ENCODE results near the gene MAP2K3.
"Not testable (repeated sequence)": the region's sequence is repeated elsewhere in the genome, so short reads cannot be mapped to it uniquely, and the experiment has no call there.

MAP2K3 gene

DNA sequence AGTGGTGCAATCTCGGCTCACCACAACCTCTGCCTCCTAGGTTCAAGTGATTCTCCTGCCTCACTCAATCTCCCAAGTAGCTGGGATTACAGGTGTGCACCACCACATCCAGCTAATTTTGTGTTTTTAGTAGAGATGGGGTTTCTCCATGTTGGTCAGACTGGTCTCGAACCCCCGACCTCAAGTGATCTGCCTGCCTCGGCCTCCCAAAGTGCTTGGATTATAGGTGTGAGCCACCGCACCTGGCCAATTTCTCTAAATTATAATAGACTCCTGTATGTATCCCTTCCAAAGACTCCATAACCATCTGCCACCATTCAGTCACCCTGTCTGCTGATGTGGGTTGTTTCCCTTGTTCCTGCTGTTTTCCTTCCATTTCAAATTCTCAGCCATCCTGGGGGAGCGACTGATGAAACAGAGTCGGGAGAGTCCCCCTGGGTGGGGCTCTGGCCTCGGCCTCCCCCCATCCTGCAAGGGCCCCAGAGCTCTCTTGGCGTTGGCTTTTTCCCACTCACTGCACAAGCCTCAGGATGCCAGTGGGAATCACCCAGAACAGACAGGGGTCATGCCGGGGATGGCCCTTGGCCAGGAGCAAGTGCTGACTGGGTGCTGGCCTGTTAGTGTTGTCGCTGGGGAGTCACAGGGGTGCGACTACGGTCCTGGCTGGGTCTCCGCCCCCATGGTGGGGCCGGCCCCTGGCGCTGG, 25.7 kb downstream of the MAP2K3 start:
- not testable (repeated sequence) for DNase-seq (ENCODE audit: low read depth, low spot score)

DNA sequence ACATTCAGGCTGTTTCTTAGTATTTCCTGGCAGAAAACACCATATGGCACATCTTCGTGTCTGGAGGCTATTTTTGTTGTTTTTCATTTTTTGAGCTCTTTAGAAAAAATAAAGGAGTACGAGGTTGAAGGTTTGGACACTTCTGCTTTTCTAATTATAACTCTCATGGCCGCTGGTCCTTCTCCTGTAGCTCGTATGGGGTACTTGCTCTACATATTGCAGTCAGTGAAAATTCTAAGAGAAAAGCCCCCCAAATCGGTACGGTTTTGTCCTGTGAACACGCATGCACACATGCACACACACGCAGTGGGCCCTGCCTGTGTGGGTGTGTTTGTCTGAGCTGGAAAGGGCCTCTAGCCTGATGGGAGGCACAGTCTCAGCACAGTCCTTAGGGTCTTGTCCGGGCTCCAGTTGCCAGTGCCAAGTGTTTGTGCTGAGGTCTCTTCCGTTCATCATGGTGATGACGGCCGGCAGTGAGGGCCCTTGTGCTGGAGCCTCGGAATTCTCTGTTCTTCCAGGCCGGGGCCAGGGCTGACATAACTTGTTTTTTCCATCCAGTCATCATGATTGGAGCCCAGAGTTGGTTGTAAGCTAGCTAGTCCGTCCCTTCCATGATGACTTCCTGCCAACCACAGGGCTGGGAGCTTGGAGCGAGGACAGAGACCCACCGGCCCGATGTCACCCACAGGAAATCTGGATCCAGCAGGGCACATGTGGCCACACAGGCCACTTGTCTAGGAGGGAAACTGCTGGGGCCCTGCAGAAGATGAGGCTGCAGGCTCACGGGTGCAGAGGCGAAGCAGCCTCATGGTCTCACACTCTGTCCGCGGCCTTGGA, 26.5 kb downstream of the MAP2K3 start:
- DNase-seq (ENCODE audit: low read depth, low spot score), result not testable (repeated sequence)

DNA sequence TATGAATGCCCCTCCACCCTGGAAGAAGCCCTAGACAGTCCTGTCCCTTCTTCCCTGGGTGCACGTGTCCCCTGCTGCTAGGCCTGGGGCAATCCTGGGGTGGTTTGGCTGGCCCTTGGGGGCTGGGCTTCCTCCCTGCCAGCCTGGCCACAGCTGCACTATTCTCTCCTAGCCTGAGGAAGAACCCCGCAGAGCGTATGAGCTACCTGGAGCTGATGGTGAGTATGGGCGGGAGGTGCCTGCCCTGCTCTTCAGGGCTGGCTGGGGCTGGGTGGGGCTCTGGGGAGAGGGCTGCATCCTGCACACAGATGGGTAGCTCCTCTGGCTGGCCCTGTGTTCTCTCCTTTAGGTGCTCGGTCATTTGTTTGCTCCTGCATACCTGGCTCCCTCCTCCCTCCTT, 28.8 kb downstream of the MAP2K3 start:
- no peak for DNase-seq (ENCODE audit: low read depth, low spot score)

DNA sequence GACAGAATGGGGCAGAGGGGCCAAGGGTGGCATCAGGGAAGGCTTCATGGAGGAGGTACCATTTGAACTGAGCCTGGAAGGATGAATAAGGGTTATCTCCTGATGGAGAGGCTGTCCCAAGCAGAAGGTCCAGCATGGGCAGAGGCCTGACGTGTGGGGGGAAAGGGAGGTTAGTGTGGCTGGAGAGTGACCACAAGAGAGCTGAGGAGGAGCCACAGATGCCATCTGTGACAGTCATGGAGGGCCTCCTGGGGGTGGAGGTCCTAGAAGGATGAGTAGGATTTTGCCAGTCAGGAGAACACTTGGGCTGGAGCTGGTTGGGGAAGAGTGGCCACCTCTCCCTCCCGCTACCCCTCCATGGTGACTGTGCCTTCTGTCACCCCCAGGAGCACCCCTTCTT, 29.2 kb downstream of the MAP2K3 start:
- not testable (repeated sequence) for DNase-seq (ENCODE audit: low read depth, low spot score)

DNA sequence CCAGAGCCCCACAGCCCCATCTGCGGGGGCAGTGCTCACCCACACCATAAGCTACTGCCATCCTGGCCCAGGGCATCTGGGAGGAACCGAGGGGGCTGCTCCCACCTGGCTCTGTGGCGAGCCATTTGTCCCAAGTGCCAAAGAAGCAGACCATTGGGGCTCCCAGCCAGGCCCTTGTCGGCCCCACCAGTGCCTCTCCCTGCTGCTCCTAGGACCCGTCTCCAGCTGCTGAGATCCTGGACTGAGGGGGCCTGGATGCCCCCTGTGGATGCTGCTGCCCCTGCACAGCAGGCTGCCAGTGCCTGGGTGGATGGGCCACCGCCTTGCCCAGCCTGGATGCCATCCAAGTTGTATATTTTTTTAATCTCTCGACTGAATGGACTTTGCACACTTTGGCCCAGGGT, 29.8 kb downstream of the MAP2K3 start:
- not testable (repeated sequence) for DNase-seq (ENCODE audit: low read depth, low spot score)

DNA sequence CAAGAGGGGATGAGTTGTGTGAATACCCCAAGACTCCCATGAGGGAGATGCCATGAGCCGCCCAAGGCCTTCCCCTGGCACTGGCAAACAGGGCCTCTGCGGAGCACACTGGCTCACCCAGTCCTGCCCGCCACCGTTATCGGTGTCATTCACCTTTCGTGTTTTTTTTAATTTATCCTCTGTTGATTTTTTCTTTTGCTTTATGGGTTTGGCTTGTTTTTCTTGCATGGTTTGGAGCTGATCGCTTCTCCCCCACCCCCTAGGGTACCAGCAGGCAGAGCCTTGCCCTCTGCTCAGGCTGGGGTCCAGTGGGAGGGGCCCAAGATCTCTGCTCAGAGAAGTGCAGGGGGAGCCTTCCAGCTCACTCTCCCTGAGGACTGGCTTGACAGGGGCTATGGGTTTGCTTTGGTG, 30.2 kb downstream of the MAP2K3 start:
- DNase-seq (ENCODE audit: low read depth, low spot score), result not testable (repeated sequence)

DNA sequence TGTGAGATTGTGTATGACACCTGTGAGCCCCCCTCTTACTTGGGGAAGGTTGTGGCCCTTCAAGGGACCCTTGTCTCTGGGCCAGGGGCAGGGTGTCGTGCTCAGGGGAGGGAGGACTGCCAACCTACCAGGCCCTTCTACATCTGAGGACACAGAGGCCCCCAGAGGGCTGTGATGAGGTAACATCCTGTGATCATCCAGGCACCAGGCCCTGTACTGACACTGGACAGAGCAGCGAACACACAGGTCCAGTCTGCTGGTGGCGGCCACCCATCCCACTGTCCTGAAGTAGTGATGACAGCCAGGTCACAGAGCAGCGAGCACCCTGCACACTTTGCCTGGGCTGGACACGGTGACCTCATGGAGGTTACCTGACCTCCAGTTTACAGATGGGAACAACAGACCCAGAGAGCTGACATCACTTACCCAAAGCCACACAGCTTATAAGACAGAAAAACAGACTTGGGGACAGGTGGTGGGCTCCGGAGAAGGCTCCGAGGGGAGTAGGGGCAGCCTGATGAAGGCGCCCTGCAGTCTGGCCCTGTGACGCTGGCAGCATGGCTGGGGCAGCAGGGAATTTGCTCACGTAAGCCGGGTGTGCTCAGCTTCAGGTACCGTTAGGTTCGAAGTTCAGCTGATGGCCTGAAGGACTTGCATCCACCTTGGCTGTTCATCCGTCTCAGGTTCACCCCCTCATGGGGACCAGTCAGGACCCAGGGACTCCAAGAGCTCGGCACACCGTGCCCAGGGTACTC, 30.9 kb downstream of the MAP2K3 start:
- not testable (repeated sequence) for DNase-seq (ENCODE audit: low read depth, low spot score)

DNA sequence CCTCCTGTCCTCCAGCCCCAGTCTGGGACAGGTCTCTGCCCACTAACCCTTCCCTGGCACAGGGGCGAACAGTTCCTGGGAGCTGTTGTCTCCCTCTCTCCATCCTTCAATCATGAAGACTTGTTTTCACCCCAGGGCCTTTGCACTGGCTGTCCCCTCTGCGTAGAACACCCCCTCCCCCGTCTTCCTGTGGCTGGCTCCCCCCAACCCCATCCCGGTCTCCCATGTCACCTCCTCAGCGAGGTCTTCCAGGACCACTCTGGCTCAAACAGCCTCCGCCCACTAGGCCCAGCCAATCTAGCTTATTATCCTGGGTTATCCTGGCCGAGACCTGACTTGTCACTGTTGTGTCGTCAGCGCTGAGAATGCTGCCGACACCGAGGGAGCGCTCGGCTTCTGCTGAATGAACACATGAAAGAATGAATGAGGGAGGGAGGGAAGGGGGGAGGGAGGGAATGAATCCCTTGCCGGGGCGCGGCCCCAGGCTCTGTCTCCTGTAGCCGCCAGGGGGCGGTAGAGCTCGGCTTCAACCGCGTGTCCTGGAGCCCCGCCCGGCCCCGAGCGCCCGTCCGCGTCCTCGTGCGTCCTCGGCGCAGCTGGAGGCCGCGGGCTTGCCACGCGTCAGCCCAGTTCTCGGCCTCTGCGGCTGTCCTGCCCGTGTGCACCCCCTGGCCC, 31.8 kb downstream of the MAP2K3 start:
- DNase-seq (ENCODE audit: low read depth, low spot score), result not testable (repeated sequence)

DNA sequence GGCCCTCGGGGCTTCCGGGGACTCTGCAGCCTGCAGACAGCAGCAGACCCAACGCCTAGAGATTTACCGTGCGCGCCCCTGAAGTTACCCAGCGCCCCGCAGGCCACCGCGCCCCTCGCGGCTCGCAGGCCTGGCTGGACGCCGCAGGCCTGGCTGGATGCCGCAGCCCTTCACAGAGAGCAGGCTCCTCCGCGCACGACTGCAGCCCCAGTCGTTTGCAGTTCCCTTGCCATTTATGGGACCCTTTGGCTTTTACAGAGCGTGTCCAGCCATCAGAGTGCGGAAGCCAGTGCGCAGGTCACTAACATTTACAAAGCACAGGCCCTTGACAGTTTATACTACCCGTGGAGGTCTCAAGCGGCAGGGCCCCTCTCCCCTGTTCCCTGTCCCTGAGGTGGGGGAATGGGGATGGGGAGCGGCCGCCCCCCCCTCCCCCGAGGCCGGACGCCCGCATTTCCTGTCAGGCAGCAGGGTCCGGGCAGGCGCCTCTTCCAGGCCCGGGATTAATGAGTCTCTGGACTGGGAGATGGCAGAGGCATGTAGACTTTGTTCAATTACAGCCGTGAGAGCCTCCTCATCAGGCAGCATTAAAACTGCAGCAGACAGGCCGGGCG, 32.5 kb downstream of the MAP2K3 start:
- not testable (repeated sequence) for DNase-seq (ENCODE audit: low read depth, low spot score)

DNA sequence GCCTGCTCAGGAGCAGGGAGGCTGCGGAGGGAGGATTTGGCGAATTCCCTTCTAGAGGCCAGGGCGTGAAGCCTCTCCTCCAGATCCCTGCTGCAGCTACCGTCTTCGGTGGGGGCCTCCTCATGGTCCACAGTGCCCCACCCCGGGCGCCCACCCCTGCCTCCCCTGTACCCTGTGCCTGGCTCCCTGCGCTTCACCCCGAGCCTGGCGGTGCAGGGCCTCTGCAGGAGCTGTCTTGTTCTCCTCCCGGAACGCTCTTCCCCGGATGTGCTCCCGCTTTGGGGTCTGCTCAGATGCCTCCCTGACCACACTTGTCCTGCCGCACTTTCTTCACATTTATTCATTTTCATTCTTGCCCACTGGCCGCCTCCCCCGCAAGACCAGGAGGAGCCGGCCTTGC, 33.3 kb downstream of the MAP2K3 start:
- DNase-seq (ENCODE audit: low read depth, low spot score), result not testable (repeated sequence)

DNA sequence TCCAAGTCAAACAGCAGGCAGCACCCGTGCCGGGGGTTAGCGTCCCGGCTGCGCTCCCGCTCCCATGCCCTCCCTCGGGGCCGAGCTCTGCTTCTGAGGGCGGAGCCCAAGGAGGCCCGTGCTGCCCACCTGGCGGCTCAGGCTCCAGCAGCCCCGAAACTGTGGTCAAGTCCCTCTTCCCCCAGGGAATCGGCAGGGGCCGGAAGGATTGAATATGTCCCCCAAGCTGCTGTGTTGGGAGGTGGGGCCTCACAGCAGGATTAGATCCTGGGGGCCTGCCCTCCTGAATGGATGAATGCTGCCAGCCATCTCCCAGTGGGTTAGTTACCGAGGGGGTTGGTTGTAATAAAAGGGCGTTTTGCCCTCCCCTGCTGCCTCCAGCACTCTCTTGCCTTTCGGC, 33.9 kb downstream of the MAP2K3 start:
- DNase-seq (ENCODE audit: low read depth, low spot score), result no peak

DNA sequence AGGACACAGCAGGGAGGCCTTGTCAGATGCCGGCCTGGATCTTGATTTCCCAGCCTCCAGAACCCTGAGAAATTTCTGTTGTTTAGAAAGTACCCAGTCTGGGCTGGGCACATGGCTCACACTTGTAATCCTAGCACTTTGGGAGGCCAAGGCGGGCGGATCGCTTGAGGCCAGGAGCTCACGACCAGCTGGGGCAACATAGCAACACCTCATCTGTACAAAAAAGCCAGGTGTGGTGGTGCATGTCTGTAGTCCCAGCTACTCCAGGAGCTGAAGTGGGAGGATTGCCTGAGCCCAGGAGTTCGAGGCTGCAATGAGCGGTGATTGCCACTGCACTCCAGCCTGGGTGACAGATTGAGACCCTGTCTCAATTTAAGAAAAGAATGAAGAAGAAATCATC, 34.3 kb downstream of the MAP2K3 start:
- not testable (repeated sequence) for DNase-seq (ENCODE audit: low read depth, low spot score)

DNA sequence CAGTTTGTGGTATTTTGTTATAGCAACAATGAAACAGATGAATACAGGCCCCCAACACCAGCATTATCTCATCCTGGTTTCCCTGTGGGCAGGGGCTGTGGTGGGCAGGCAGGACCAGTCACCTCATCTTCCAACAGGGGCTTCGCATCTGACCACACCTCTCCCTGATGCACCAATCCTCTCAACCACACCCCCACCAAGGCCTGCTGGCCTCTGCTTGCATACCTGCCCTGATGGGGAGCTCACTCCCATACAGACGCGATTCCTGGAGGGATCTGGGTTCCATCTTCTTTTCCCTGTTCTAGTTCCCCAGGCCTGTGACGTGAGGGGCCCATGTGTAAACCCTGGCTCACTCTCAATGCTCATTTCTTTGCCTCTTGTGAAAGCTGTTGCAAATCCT, 34.7 kb downstream of the MAP2K3 start:
- not testable (repeated sequence) for DNase-seq (ENCODE audit: low read depth, low spot score)

DNA sequence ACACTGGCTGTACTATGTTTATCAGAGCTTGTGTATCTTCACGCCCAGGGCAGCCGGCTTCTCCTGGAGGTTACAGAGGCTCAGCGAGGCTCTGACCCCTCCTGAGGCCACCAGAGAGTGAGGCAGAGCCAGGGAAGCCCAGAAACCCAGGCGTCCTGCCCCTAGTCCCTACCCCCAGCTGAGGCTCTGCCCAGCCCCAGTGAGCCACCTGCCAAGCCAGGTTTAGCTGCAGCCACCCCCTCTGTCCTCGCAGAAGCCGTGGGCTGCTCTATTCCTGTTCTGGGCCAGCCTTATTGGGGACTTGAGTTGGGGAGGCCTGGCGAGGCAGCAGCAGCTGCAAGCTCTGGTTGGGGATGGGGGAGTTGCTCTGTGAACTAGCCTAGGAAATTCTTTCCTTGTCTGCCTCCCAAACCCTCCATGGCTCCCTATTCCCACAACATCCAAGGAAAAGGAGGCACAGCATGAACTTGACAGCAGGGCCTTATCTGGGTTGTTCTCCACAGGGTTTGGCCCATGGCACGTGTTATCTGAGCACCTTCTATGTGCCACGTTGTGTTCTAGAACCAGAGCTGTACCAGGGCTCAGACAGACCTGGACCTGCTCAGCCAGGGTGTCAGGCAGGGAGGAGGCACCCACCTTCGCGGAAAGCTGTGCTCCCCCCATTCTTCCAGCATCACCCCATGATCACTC, 35.3 kb downstream of the MAP2K3 start:
- not testable (repeated sequence) for DNase-seq (ENCODE audit: low read depth, low spot score)

DNA sequence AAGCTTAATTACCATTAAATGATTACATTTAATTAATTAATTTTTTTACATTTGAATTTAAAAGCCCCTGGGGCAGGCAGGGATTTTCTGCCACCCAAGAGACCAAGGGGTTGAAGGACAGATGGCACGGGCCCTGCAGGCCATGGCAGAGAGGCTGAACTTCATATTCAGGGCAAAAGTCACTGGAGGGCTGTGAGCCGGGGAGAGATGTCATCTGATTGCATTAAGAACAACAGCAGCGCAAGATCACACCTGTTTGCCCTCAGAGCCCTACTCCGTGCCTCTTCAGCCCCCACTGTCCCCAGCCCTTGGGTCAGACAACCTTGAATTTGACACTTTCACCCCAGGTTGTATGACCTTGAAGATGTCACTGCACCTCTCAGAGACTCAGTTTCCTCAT, 35.9 kb downstream of the MAP2K3 start:
- DNase-seq (ENCODE audit: low read depth, low spot score), result not testable (repeated sequence)

DNA sequence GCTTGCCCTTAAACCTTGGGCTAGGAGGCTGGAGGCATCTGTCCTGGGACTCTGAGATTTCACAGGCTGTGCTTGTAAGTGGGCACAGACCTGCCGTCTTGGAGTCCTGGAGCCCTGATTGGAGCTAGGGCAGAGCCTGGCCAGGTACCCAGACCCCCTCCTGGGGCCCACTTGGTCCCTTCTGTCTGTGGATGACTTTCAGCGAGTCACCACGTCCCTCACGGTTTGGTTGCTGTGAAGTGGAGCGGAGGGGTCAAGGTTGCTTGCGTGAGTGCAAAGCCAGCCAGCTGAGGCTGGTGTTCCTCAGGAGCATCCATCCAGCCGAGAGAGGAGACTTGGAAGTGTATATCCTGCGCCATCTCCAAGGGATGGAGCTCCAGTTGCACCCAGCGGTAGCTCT, 36.5 kb downstream of the MAP2K3 start:
- DNase-seq (ENCODE audit: low read depth, low spot score), result not testable (repeated sequence)

DNA sequence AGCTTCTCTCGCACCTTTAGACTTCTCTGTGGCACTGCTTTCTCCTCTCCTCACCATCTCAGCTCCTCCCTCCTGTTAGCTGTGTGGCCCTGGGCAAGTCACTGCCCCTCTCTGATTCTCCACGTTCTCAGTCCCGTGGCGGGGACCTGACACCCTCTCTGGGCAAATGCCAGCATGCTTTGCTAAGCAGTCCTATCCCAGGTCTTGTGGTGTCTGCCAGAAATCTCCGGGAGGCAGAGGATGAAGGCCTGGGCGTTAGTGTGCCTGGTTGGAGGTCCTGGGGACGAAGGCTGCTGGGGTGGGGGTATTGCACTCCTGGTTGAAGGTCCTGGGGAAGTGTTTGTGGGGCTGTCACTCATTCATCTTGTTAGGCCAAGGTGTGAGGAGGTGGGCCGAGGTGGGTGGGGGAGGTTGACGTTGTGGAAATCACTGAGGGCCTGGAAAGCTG, 37.3 kb downstream of the MAP2K3 start:
- DNase-seq (ENCODE audit: low read depth, low spot score), result not testable (repeated sequence)

DNA sequence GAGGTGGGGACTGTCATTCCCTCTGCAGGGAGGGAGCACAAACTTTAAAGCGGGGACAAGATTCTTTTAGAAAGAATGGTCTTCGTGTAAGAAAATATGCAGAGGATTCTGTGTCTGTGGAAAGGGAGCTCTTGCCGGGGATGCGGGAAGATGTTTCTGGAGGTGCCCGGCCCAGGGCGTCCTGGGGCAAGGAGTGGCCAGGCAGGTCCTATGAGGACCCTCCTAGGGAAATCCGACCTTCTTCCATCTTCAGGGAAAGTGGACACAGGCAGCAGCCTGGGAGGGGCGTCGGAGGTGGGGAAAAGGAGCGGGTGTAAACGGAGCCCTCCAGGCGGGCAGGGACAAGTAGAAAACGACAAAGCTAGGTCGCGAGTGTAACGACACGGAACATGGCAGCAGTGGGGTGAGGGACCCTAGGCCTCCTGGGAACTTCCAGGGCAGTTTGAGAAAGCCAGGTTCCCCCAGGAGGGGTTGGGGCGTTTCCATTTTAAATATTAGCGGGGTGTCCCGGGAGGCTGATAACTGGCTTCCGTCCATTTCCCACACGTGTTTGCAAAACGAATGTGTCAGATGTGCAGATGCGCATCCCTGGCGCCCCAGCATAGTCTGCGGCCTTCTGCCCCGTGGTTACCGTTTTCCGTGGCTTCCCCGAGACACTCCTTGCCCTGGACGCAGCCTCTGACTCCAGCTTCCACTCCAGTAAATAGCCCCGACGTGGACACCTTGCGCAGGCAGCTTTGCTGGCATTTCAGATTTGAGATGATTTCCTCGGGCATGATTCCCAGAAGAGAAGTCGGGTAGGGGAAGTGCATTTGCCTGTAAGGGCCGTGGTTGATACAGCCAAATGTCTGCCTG, 39.0 kb downstream of the MAP2K3 start:
- DNase-seq (ENCODE audit: low read depth, low spot score), result not testable (repeated sequence)

DNA sequence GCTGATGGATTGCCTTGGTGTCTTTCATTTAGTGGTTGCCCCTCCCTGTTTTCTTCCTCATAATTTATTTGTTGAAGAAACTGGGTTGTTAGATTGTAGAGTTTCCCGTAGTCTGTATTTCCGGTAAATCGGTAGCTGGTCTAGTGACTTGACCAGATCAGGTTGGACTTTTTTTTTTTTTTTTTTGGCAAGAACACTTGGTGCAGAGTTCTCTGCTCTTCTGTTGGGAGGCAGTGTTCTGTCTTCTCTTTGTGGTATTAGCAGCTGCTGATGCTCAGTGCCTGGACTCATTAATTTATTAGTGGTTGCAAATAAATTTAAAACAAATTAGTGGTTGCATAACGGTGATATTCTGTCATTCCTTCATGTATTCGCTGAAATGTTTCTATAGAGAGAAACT, 40.2 kb downstream of the MAP2K3 start:
- not testable (repeated sequence) for DNase-seq (ENCODE audit: low read depth, low spot score)

Data from brain pericyte (primary cell).